ENCODE measurements around the gene LRMDA.

DNA sequence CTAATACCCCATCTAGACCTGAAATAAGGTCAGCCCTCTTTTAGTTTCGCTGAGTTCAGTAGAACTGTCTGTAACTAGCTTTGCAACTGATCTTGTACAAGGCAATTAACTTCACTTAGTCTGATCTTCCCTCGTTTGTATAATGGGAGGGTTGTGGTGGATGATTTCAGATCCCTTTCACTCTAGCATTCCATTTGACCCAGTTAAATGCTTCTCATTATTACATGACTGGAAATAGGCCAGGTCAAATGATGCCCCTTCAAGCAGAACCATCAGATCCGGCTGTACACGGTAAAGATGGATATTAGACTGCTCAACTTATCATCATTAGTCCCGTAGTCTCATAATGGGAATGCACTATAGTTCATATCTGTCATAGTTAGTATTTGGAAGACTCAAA, 1009.0 kb downstream of the LRMDA start:
- TF ChIP-seq, protein P1, sequence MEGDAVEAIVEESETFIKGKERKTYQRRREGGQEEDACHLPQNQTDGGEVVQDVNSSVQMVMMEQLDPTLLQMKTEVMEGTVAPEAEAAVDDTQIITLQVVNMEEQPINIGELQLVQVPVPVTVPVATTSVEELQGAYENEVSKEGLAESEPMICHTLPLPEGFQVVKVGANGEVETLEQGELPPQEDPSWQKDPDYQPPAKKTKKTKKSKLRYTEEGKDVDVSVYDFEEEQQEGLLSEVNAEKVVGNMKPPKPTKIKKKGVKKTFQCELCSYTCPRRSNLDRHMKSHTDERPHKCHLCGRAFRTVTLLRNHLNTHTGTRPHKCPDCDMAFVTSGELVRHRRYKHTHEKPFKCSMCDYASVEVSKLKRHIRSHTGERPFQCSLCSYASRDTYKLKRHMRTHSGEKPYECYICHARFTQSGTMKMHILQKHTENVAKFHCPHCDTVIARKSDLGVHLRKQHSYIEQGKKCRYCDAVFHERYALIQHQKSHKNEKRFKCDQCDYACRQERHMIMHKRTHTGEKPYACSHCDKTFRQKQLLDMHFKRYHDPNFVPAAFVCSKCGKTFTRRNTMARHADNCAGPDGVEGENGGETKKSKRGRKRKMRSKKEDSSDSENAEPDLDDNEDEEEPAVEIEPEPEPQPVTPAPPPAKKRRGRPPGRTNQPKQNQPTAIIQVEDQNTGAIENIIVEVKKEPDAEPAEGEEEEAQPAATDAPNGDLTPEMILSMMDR (conservative IDR thresholded peaks at IDR 0.05; ENCODE audit: low read depth, low read length) = no peak
- no peak for TF ChIP-seq EZH2 (IDR thresholded peaks at IDR 0.05; ENCODE audit: borderline replicate concordance, low read depth, low read length, poor library complexity, severe bottlenecking)
